Measurements from ENCODE around the gene MRPL17.

- no peak for TF ChIP-seq CTCF (optimal IDR thresholded peaks at IDR 0.05 in 1 of 3, IDR thresholded peaks at IDR 0.05 in 1 of 3, conservative IDR thresholded peaks at IDR 0.05 in 1 of 3; ENCODE audit: extremely low read depth in 1 of 3, insufficient read depth in 2 of 3, low read length in 3 of 3)
- no peak for TF ChIP-seq EZH2 (IDR thresholded peaks at IDR 0.05; ENCODE audit: low read length)
These were observed 49.4 kb downstream of the MRPL17 start for GRCh38 chr11:6633422-6634408.

Measured in keratinocyte (primary cell).